ENCODE measurements around the gene ITPK1.

DNA sequence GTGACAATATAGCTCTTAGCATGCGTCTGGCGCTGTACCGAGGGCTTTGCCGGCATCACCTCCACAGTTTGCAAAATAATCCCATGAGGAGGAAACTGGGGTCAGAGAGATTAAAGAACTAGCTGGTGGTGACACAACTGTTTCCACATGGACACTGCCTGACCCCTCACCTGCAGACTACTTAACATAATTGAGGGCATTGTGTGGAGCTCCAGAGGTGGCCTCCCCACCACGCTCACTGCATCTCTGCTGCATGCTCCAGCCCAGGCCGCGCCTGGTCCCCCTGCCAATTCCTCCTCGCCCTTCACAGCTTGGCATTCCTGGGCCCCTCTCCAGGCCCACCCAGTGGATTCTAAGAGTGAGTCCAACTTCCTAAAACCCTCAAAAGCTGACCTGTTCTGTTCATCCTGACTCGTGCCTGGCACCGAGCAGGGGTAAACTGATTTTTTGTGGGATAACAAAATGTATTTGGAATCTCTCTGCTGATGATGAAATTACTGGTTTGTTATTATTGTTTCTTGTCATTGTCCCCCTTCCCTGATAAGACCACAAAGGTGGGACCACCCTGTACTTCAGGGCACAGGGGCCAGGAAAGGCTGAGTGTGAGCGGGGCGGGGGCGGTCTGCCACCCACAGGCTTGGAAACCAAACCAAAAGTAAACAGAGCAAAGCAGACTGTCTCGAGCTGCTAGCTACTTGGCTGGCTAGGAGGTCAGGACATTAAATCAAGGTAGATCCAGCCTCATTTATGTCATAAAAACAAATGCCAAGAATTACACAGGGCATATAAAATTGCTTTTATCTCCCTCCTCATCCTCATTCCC lies 152.2 kb downstream of the ITPK1 start:
- no peak for TF ChIP-seq POLR2AphosphoS5 (IDR thresholded peaks at IDR 0.05; ENCODE audit: low read depth, low read length)
- TF ChIP-seq POLR2A (IDR thresholded peaks at IDR 0.05; ENCODE audit: low read depth, low read length): no peak
- no peak for TF ChIP-seq SPI1 (IDR thresholded peaks at IDR 0.05; ENCODE audit: low read depth, low read length)
- TF ChIP-seq TAF1 (IDR thresholded peaks at IDR 0.05; ENCODE audit: low read depth, low read length): no peak
- no peak for TF ChIP-seq PAX5 (IDR thresholded peaks at IDR 0.05; ENCODE audit: insufficient read depth, low read length, severe bottlenecking)
- TF ChIP-seq POU2F2 (IDR thresholded peaks at IDR 0.05; ENCODE audit: low read depth, low read length): no peak
